GM20000 (cell line): ENCODE data around the gene TRAM1L1.

Experiments
- DNase-seq: peaks from one replicate; pipeline ENCODE4 v3.0.0; 2012; ENCODE audit warnings: low spot score
- TF ChIP-seq, protein P1 (sequence below): IDR thresholded peaks from 2 replicates; pipeline ENCODE4 v1.5.1; 2012; ENCODE audit warnings: mild to moderate bottlenecking, control low read depth; ENCODE audit errors: extremely low read depth, missing control alignments

TRAM1L1 gene

DNA sequence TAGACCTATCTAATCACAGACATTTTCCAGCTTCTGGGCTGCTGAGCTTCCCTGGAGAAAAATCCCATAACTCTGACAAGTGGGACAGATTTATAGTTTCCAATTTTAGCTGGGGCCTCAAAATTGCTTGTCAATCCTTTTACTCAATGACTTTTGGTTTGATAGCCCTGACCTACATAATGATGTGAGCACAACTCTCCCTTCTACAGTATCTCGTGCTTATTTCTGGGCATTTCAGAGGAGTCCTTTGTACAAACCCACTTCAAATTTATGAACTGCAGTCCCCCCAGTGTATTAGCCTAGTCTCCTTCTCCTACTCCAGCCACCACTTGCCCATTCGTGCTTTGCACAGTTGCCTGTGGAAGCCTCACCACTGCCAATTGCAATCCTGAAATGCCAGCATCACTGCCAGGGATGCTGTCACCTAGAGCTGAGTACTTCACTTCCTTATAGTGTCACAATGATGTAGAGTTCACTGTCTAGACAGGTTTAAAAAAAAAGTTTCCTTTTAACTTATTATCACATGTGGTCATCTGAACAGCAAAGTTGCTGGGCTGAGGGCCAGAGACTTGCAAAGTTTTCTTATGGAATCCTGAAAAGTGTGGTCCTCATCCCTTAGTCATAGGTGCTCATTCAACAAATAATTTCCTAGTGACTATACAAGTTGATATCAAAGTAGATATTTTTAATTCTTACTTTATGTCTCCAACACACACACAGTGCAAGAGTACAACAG is 21.2 kb downstream of the TRAM1L1 start:
- TF ChIP-seq, protein P1, sequence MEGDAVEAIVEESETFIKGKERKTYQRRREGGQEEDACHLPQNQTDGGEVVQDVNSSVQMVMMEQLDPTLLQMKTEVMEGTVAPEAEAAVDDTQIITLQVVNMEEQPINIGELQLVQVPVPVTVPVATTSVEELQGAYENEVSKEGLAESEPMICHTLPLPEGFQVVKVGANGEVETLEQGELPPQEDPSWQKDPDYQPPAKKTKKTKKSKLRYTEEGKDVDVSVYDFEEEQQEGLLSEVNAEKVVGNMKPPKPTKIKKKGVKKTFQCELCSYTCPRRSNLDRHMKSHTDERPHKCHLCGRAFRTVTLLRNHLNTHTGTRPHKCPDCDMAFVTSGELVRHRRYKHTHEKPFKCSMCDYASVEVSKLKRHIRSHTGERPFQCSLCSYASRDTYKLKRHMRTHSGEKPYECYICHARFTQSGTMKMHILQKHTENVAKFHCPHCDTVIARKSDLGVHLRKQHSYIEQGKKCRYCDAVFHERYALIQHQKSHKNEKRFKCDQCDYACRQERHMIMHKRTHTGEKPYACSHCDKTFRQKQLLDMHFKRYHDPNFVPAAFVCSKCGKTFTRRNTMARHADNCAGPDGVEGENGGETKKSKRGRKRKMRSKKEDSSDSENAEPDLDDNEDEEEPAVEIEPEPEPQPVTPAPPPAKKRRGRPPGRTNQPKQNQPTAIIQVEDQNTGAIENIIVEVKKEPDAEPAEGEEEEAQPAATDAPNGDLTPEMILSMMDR = no peak
- DNase-seq = no peak

DNA sequence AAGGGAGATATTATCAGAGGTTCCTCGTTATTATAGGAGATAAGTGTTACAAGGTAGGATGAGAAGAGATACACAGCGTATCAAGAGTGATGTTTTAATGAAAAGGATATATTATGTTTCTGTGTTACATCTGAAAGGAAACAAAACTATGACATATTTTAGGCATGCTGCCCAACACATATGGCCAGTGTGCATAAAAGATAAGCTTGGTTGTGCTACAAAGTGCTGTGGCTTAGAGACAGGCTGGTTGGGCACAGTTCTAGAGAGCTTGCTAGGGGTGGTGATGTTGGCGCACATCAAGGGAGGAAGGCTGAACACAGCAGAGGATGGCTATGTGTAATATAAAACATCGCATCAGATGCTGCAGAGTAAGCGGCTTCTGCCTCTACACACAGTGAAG is 42.4 kb downstream of the TRAM1L1 start:
- TF ChIP-seq, protein P1 = no peak
- DNase-seq = no peak
